GM23338 (cell line): ENCODE measurements around the gene MKNK2. TPM values are rescaled to one million over a fixed set of nuclear protein-coding genes. Genes with fewer than 3 reads are reported as not detected.

Source experiments
- ATAC-seq: fragments of 200-7000 bp; cut with Tn5 transposase; 3 replicates; pipeline ENCODE4 v1.9.1; 2020
- DNase-seq: peaks from one replicate; pipeline ENCODE4 v3.0.0-alpha.2; 2015; ENCODE audit warnings: low spot score
- H2AFZ ChIP-seq: fragments of 200-600 bp; sonication (generic); 2 replicates; pipeline ENCODE4 v1.8.0; 2016; ENCODE audit warnings: antibody characterized with exemption, mild to moderate bottlenecking, moderate library complexity
- H3F3A ChIP-seq: fragments of 200-600 bp; sonication (generic); replicated peaks from 2 replicates; pipeline ENCODE4 v1.8.0; 2017; ENCODE audit warnings: antibody characterized with exemption, mixed run types, low read depth
- H3K27ac ChIP-seq: fragments of 200-600 bp; sonication (generic); 2 replicates; pipeline ENCODE4 v1.6.1; 2016; ENCODE audit warnings: low read depth
- H3K27me3 ChIP-seq: fragments of 200-600 bp; sonication (generic); 2 replicates; pipeline ENCODE4 v1.8.0; 2016; ENCODE audit warnings: mild to moderate bottlenecking, mixed run types, moderate library complexity; ENCODE audit not compliant: insufficient read depth
- H3K36me3 ChIP-seq: fragments of 200-600 bp; sonication (generic); 2 replicates; pipeline ENCODE4 v1.8.0; 2016; ENCODE audit warnings: mild to moderate bottlenecking; ENCODE audit not compliant: insufficient read depth
- H3K4me1 ChIP-seq: fragments of 200-600 bp; sonication (generic); 2 replicates; pipeline ENCODE4 v1.8.0; 2016; ENCODE audit warnings: mild to moderate bottlenecking, moderate library complexity; ENCODE audit not compliant: insufficient read depth
- H3K4me2 ChIP-seq: fragments of 200-600 bp; sonication (generic); 2 replicates; pipeline ENCODE4 v1.7.1; 2017; ENCODE audit warnings: mixed run types
- H3K4me3 ChIP-seq: fragments of 200-600 bp; sonication (generic); 2 replicates; pipeline ENCODE4 v1.6.1; 2016; ENCODE audit warnings: mixed run types
- H3K79me2 ChIP-seq: fragments of 200-600 bp; sonication (generic); replicated peaks from 2 replicates; pipeline ENCODE4 v1.8.0; 2017; ENCODE audit warnings: mild to moderate bottlenecking; ENCODE audit not compliant: insufficient read depth
- H3K9me2 ChIP-seq: fragments of 200-600 bp; sonication (generic); 2 replicates; pipeline ENCODE4 v1.8.0; 2017; ENCODE audit not compliant: insufficient read depth
- H4K20me1 ChIP-seq: fragments of 200-600 bp; sonication (generic); replicated peaks from 2 replicates; pipeline ENCODE4 v1.8.0; 2017; ENCODE audit warnings: mild to moderate bottlenecking; ENCODE audit not compliant: insufficient read depth
- H3K27ac Mint-ChIP-seq: 2 replicates; pipeline ENCODE4 v1.8.0; 2020; ENCODE audit warnings: inconsistent platforms, mild to moderate bottlenecking, moderate library complexity, mixed read lengths
- H3K27me3 Mint-ChIP-seq: 3 replicates; pipeline ENCODE4 v1.8.0; 2022; ENCODE audit warnings: low read depth, mild to moderate bottlenecking, moderate library complexity, mixed read lengths, inconsistent platforms; ENCODE audit not compliant: insufficient read depth, poor library complexity
- H3K36me3 Mint-ChIP-seq: 3 replicates; pipeline ENCODE4 v1.8.0; 2021; ENCODE audit warnings: low read depth, mild to moderate bottlenecking, inconsistent platforms, moderate library complexity, mixed read lengths
- H3K4me1 Mint-ChIP-seq: 3 replicates; pipeline ENCODE4 v1.8.0; 2020; ENCODE audit warnings: mild to moderate bottlenecking, inconsistent platforms, mixed read lengths
- H3K4me3 Mint-ChIP-seq: 3 replicates; pipeline ENCODE4 v1.8.0; 2021; ENCODE audit warnings: moderate library complexity, mild to moderate bottlenecking, inconsistent platforms, mixed read lengths
- H3K9me3 Mint-ChIP-seq: 3 replicates; pipeline ENCODE4 v1.8.0; 2020; ENCODE audit warnings: moderate library complexity, mild to moderate bottlenecking, inconsistent platforms, mixed read lengths
- CREB1 ChIP-seq: fragments of 250-450 bp; sonication (Bioruptor Pico); IDR thresholded peaks from 2 replicates; pipeline ENCODE4 v1.5.0; 2020; ENCODE audit warnings: low read depth, mild to moderate bottlenecking, moderate library complexity
- EZH2 ChIP-seq: fragments of 200-600 bp; sonication (generic); IDR thresholded peaks from one replicate; pipeline ENCODE4 v1.8.0; 2017; ENCODE audit warnings: antibody characterized with exemption, mild to moderate bottlenecking, low read depth; ENCODE audit not compliant: unreplicated experiment
- JUNB ChIP-seq: IDR thresholded peaks from one replicate; pipeline ENCODE4 v1.6.1; 2016; ENCODE audit warnings: antibody characterized with exemption; ENCODE audit not compliant: unreplicated experiment
- NANOG ChIP-seq: IDR thresholded peaks from 2 replicates; pipeline ENCODE4 v1.6.1; 2016; ENCODE audit warnings: antibody characterized with exemption, borderline replicate concordance
- POLR2AphosphoS5 ChIP-seq: IDR thresholded peaks from 2 replicates; pipeline ENCODE4 v1.6.1; 2016; ENCODE audit warnings: antibody characterized with exemption, low read depth
- STAT1 ChIP-seq: IDR thresholded peaks from one replicate; pipeline ENCODE4 v1.6.1; 2016; ENCODE audit warnings: antibody characterized with exemption; ENCODE audit not compliant: unreplicated experiment
- ZNF331 ChIP-seq: fragments of 250-450 bp; sonication (Bioruptor Pico); IDR thresholded peaks from 2 replicates; pipeline ENCODE4 v1.5.0; 2020; ENCODE audit warnings: low read depth, mild to moderate bottlenecking, moderate library complexity
- polyA plus RNA-seq: library from polyadenylated mRNA; unstranded; fragments of >200 nt; fragmentation: Nextera tagmentation; extraction: Ambion mirVana; gene quantifications from 2 replicates; pipeline ENCODE4 v1.2.1, GENCODE V29; 2016
- total RNA-seq: library from RNA; depleted of rRNA; stranded (reverse); fragments of >200 nt; shearing (Covaris generic); gene quantifications from 2 replicates; pipeline ENCODE4 v1.2.3, GENCODE V29; 2014
- TF ChIP-seq, protein P1 (sequence below): IDR thresholded peaks from 2 replicates; pipeline ENCODE4 v1.6.1; 2016; ENCODE audit warnings: antibody characterized with exemption
- TF ChIP-seq, protein P2 (sequence below): IDR thresholded peaks from one replicate; pipeline ENCODE4 v1.6.1; 2018; ENCODE audit warnings: antibody characterized with exemption; ENCODE audit not compliant: unreplicated experiment
- TF ChIP-seq, protein P3 (sequence below), 2 experiments: fragments of 200-600 bp in 1 of 2; sonication (generic) in 1 of 2; conservative IDR thresholded peaks; 2 replicates each; pipeline versions ENCODE4 v1.5.1 to v1.6.1; 2016 to 2017; ENCODE audit warnings: antibody characterized with exemption in 2 of 2, low read depth in 2 of 2, mild to moderate bottlenecking in 2 of 2, moderate library complexity in 1 of 2
- TF ChIP-seq, protein P4 (sequence below): fragments of 250-450 bp; sonication (Bioruptor Pico); IDR thresholded peaks from 2 replicates; pipeline ENCODE4 v1.5.0; 2020; ENCODE audit warnings: mild to moderate bottlenecking, moderate library complexity

The MKNK2 gene
- total and polyA plus RNA-seq, 2 experiments from 2014 or later = 71.0 to 159 TPM

DNA sequence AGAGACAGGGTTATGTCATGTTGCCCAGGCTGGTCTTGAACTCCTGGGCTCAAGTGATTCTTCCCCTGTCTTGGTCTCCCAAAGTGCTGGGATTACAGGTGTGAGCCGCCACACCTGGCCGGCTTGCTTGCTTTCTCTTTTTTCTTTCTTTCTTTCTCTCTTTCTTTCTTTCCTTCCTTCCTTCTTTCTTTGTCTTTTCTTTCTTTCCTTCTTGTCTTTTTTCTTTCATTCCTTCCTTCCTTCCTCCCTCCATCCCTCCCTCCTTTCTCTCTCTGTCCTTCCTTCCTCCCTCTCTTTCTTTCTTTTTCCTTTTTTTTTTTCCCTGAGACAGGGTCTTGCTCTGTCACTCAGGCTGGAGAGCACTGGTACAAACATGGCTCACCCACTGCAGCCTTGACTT is 28.8 kb downstream of the MKNK2 start:
- Histone ChIP-seq H3K79me2 (no peaks in the 10 kb centered on the region), H3K36me3 (no peaks in the 10 kb centered on the region), H2AFZ (no peak overlapping the region), H4K20me1 (no peaks in the 10 kb centered on the region; the same call in 1 of the 2 replicates), H3K9me2 (no peaks in the 10 kb centered on the region), H3F3A (0 out of 2 replicates have a peak, but pooled peaks cover 2% of the 10 kb centered on the region), H3K27ac (no peak overlapping the region), H3K27me3 (no peaks in the 10 kb centered on the region), H3K4me3 (no peak overlapping the region), H3K4me2 (no peak overlapping the region), H3K4me1 (no peaks in the 10 kb centered on the region)
- DNase-seq (no peak), ATAC-seq (no peak)
- Mint-ChIP-seq H3K4me3 (no peak overlapping the region), H3K27ac (no peak overlapping the region), H3K36me3 (peaks cover 12% of the 10 kb centered on the region; the same call in 2 of the 3 replicates), H3K4me1 (no peaks in the 10 kb centered on the region), H3K9me3 (peaks cover 17% of the 10 kb centered on the region), H3K27me3 (peaks cover 14% of the 10 kb centered on the region)
- TF ChIP-seq NANOG = no peak
- no peak for TF ChIP-seq JUNB
- no peak for TF ChIP-seq EZH2
- TF ChIP-seq, protein P1, sequence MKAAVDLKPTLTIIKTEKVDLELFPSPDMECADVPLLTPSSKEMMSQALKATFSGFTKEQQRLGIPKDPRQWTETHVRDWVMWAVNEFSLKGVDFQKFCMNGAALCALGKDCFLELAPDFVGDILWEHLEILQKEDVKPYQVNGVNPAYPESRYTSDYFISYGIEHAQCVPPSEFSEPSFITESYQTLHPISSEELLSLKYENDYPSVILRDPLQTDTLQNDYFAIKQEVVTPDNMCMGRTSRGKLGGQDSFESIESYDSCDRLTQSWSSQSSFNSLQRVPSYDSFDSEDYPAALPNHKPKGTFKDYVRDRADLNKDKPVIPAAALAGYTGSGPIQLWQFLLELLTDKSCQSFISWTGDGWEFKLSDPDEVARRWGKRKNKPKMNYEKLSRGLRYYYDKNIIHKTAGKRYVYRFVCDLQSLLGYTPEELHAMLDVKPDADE = no peak
- no peak for TF ChIP-seq ZNF331 (CRISPR knock-in tag)
- TF ChIP-seq, protein P2, sequence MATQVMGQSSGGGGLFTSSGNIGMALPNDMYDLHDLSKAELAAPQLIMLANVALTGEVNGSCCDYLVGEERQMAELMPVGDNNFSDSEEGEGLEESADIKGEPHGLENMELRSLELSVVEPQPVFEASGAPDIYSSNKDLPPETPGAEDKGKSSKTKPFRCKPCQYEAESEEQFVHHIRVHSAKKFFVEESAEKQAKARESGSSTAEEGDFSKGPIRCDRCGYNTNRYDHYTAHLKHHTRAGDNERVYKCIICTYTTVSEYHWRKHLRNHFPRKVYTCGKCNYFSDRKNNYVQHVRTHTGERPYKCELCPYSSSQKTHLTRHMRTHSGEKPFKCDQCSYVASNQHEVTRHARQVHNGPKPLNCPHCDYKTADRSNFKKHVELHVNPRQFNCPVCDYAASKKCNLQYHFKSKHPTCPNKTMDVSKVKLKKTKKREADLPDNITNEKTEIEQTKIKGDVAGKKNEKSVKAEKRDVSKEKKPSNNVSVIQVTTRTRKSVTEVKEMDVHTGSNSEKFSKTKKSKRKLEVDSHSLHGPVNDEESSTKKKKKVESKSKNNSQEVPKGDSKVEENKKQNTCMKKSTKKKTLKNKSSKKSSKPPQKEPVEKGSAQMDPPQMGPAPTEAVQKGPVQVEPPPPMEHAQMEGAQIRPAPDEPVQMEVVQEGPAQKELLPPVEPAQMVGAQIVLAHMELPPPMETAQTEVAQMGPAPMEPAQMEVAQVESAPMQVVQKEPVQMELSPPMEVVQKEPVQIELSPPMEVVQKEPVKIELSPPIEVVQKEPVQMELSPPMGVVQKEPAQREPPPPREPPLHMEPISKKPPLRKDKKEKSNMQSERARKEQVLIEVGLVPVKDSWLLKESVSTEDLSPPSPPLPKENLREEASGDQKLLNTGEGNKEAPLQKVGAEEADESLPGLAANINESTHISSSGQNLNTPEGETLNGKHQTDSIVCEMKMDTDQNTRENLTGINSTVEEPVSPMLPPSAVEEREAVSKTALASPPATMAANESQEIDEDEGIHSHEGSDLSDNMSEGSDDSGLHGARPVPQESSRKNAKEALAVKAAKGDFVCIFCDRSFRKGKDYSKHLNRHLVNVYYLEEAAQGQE = no peak
- no peak for TF ChIP-seq STAT1
- no peak for TF ChIP-seq CREB1 (CRISPR knock-in tag)
- TF ChIP-seq POLR2AphosphoS5 = no peak
- TF ChIP-seq, protein P3, sequence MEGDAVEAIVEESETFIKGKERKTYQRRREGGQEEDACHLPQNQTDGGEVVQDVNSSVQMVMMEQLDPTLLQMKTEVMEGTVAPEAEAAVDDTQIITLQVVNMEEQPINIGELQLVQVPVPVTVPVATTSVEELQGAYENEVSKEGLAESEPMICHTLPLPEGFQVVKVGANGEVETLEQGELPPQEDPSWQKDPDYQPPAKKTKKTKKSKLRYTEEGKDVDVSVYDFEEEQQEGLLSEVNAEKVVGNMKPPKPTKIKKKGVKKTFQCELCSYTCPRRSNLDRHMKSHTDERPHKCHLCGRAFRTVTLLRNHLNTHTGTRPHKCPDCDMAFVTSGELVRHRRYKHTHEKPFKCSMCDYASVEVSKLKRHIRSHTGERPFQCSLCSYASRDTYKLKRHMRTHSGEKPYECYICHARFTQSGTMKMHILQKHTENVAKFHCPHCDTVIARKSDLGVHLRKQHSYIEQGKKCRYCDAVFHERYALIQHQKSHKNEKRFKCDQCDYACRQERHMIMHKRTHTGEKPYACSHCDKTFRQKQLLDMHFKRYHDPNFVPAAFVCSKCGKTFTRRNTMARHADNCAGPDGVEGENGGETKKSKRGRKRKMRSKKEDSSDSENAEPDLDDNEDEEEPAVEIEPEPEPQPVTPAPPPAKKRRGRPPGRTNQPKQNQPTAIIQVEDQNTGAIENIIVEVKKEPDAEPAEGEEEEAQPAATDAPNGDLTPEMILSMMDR (conservative IDR thresholded peaks at IDR 0.05; ENCODE audit: low read depth in 2 of 2) = no peak
- TF ChIP-seq, protein P4, sequence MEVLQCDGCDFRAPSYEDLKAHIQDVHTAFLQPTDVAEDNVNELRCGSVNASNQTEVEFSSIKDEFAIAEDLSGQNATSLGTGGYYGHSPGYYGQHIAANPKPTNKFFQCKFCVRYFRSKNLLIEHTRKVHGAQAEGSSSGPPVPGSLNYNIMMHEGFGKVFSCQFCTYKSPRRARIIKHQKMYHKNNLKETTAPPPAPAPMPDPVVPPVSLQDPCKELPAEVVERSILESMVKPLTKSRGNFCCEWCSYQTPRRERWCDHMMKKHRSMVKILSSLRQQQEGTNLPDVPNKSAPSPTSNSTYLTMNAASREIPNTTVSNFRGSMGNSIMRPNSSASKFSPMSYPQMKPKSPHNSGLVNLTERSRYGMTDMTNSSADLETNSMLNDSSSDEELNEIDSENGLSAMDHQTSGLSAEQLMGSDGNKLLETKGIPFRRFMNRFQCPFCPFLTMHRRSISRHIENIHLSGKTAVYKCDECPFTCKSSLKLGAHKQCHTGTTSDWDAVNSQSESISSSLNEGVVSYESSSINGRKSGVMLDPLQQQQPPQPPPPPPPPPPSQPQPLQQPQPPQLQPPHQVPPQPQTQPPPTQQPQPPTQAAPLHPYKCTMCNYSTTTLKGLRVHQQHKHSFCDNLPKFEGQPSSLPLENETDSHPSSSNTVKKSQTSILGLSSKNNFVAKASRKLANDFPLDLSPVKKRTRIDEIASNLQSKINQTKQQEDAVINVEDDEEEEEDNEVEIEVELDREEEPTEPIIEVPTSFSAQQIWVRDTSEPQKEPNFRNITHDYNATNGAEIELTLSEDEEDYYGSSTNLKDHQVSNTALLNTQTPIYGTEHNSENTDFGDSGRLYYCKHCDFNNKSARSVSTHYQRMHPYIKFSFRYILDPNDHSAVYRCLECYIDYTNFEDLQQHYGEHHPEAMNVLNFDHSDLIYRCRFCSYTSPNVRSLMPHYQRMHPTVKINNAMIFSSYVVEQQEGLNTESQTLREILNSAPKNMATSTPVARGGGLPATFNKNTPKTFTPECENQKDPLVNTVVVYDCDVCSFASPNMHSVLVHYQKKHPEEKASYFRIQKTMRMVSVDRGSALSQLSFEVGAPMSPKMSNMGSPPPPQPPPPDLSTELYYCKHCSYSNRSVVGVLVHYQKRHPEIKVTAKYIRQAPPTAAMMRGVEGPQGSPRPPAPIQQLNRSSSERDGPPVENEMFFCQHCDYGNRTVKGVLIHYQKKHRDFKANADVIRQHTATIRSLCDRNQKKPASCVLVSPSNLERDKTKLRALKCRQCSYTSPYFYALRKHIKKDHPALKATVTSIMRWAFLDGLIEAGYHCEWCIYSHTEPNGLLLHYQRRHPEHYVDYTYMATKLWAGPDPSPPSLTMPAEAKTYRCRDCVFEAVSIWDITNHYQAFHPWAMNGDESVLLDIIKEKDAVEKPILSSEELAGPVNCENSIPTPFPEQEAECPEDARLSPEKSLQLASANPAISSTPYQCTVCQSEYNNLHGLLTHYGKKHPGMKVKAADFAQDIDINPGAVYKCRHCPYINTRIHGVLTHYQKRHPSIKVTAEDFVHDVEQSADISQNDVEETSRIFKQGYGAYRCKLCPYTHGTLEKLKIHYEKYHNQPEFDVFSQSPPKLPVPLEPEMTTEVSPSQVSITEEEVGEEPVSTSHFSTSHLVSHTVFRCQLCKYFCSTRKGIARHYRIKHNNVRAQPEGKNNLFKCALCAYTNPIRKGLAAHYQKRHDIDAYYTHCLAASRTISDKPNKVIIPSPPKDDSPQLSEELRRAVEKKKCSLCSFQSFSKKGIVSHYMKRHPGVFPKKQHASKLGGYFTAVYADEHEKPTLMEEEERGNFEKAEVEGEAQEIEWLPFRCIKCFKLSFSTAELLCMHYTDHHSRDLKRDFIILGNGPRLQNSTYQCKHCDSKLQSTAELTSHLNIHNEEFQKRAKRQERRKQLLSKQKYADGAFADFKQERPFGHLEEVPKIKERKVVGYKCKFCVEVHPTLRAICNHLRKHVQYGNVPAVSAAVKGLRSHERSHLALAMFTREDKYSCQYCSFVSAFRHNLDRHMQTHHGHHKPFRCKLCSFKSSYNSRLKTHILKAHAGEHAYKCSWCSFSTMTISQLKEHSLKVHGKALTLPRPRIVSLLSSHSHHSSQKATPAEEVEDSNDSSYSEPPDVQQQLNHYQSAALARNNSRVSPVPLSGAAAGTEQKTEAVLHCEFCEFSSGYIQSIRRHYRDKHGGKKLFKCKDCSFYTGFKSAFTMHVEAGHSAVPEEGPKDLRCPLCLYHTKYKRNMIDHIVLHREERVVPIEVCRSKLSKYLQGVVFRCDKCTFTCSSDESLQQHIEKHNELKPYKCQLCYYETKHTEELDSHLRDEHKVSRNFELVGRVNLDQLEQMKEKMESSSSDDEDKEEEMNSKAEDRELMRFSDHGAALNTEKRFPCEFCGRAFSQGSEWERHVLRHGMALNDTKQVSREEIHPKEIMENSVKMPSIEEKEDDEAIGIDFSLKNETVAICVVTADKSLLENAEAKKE (CRISPR knock-in tag) = no peak
